ENCODE results near the gene IQCH. TPM values are rescaled to one million over a fixed set of nuclear protein-coding genes. Genes with fewer than 3 reads are reported as not detected.

The IQCH gene
- total RNA-seq, 1 experiment from 2014 or later, result 2.4 TPM

- Histone ChIP-seq H3K36me3 (ENCODE audit: control insufficient read depth, insufficient read depth, low read length) (no peaks in the 10 kb centered on the region; the same call in 1 of the 2 replicates), H3K9me3 (no peaks in the 10 kb centered on the region), H3K4me1 (no peaks in the 10 kb centered on the region), H3K4me3 (ENCODE audit: low read depth, low read length) (no peak overlapping the region), H3K27me3 (replicated peaks; ENCODE audit: control insufficient read depth, insufficient read depth, low read length) (no peaks in the 10 kb centered on the region)
- intact Hi-C loops (cut with micrococcal nuclease; ENCODE audit: unreplicated experiment), result no loop called here
- no peaks in the 10 kb centered on the region for H3K4me1 Mint-ChIP-seq (ENCODE audit: low read depth, unreplicated experiment)
- H3K4me3 Mint-ChIP-seq (ENCODE audit: unreplicated experiment), result no peak overlapping the region
- H3K9me3 Mint-ChIP-seq (ENCODE audit: unreplicated experiment), result no peaks in the 10 kb centered on the region
- no peak for DNase-seq
- no peak for TF ChIP-seq CTCF (IDR thresholded peaks at IDR 0.05; ENCODE audit: insufficient read depth in 1 of 2, low read depth in 1 of 2, low read length in 1 of 2, severe bottlenecking in 1 of 2, unreplicated experiment in 1 of 2)
- POLR2A ChIA-PET, result no interaction called here
- H3K27me3 Mint-ChIP-seq (ENCODE audit: insufficient read depth, unreplicated experiment), result no peaks in the 10 kb centered on the region
- no TSS peak for BruUV-seq (replicated peaks)
- no peak overlapping the region for H3K27ac Mint-ChIP-seq (ENCODE audit: unreplicated experiment)
- CTCF ChIA-PET, result no interaction called here
- H3K36me3 Mint-ChIP-seq (ENCODE audit: insufficient read depth, unreplicated experiment), result peaks cover 26% of the 10 kb centered on the region
Measured at GRCh38 chr15:67227846-67228245, 26.7 kb upstream of the IQCH start.

DNA sequence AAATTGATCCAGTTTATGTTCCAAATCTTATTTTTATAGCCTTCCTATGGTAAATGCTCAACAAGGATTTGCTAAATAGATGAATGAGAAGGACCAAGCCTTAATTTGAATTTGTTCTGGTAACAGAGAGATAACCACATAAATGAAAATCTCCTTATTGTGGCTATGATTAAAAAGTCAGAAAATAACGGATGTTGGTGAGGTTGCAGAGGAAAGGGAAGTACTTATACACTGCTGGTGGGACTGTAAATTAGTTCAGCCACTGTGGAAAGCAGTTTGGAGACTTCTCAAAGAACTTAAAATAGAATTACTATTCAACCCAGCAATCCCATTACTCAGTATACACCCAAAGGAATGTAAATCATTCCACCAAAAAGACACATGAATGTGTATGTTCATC, 26.3 kb upstream of the IQCH start:
- H3K4me3 ChIP-seq (ENCODE audit: low read depth, low read length), result no peak overlapping the region
- TF ChIP-seq CTCF (IDR thresholded peaks at IDR 0.05; ENCODE audit: insufficient read depth in 1 of 2, low read depth in 1 of 2, low read length in 1 of 2, severe bottlenecking in 1 of 2, unreplicated experiment in 1 of 2), result no peak
- CTCF ChIA-PET, result no interaction called here
- no peaks in the 10 kb centered on the region for H3K4me1 ChIP-seq
- no peaks in the 10 kb centered on the region for H3K9me3 ChIP-seq
- H3K4me1 Mint-ChIP-seq (ENCODE audit: low read depth, unreplicated experiment), result no peaks in the 10 kb centered on the region
- no peaks in the 10 kb centered on the region for H3K27me3 Mint-ChIP-seq (ENCODE audit: insufficient read depth, unreplicated experiment)
- H3K27me3 ChIP-seq (replicated peaks; ENCODE audit: control insufficient read depth, insufficient read depth, low read length), result no peaks in the 10 kb centered on the region
- DNase-seq, result no peak
- no peaks in the 10 kb centered on the region for H3K9me3 Mint-ChIP-seq (ENCODE audit: unreplicated experiment)
- no peaks in the 10 kb centered on the region; the same call in 1 of the 2 replicates for H3K36me3 ChIP-seq (ENCODE audit: control insufficient read depth, insufficient read depth, low read length)
- POLR2A ChIA-PET, result no interaction called here
- BruUV-seq (replicated peaks), result no TSS peak
- H3K36me3 Mint-ChIP-seq (ENCODE audit: insufficient read depth, unreplicated experiment), result peaks cover 30% of the 10 kb centered on the region
- intact Hi-C loops (cut with micrococcal nuclease; ENCODE audit: unreplicated experiment), result no loop called here
- H3K4me3 Mint-ChIP-seq (ENCODE audit: unreplicated experiment), result no peak overlapping the region
- peak overlapping the region; percentile 23 for H3K27ac Mint-ChIP-seq (ENCODE audit: unreplicated experiment)

DNA sequence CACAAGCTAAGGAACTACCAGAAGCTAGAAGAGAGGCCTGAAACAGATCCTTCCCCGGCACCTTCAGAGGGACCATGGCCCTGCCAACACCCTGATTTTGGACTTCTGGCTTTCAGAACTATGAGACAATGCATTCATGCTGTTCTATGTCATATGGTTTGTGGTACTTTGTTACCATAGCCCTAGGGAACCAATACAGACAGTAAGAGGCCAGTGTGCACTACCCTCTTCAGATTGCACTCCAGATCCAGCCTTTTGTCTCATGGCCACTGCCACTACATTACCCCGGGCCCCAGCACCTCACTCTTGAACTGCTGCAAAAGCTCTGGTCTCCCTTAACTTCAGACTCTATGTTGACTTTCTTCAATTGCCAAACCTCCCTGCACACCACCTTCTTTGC, 24.1 kb upstream of the IQCH start:
- peaks cover 35% of the 10 kb centered on the region for H3K36me3 Mint-ChIP-seq (ENCODE audit: insufficient read depth, unreplicated experiment)
- no peaks in the 10 kb centered on the region for H3K4me1 Mint-ChIP-seq (ENCODE audit: low read depth, unreplicated experiment)
- DNase-seq, result no peak
- Histone ChIP-seq H3K9me3 (no peaks in the 10 kb centered on the region), H3K4me1 (no peaks in the 10 kb centered on the region), H3K27me3 (replicated peaks; ENCODE audit: control insufficient read depth, insufficient read depth, low read length) (no peaks in the 10 kb centered on the region), H3K36me3 (ENCODE audit: control insufficient read depth, insufficient read depth, low read length) (no peaks in the 10 kb centered on the region; the same call in 1 of the 2 replicates), H3K4me3 (ENCODE audit: low read depth, low read length) (no peak overlapping the region)
- H3K27me3 Mint-ChIP-seq (ENCODE audit: insufficient read depth, unreplicated experiment), result no peaks in the 10 kb centered on the region
- no peak for TF ChIP-seq CTCF (IDR thresholded peaks at IDR 0.05; ENCODE audit: insufficient read depth in 1 of 2, low read depth in 1 of 2, low read length in 1 of 2, severe bottlenecking in 1 of 2, unreplicated experiment in 1 of 2)
- ChIA-PET CTCF (no interaction called here), POLR2A (no interaction called here)
- no TSS peak for BruUV-seq (replicated peaks)
- H3K9me3 Mint-ChIP-seq (ENCODE audit: unreplicated experiment), result no peaks in the 10 kb centered on the region
- intact Hi-C loops (cut with micrococcal nuclease; ENCODE audit: unreplicated experiment), result no loop called here
- no peak overlapping the region for H3K27ac Mint-ChIP-seq (ENCODE audit: unreplicated experiment)
- H3K4me3 Mint-ChIP-seq (ENCODE audit: unreplicated experiment), result no peak overlapping the region
